Endothelial cell of umbilical vein (primary cell): ENCODE measurements around the gene FBLN2.

ENCODE experiments used
- EZH2 ChIP-seq: IDR thresholded peaks from 2 replicates; pipeline ENCODE4 v1.6.1; 2012; ENCODE audit warnings: borderline replicate concordance, low read depth, mild to moderate bottlenecking, moderate library complexity, low read length, inconsistent platforms; ENCODE audit not compliant: severe bottlenecking
- POLR2A ChIP-seq: IDR thresholded peaks from 2 replicates; pipeline ENCODE4 v1.6.1; 2012; ENCODE audit warnings: low read depth, mild to moderate bottlenecking, control low read depth, low read length
- TF ChIP-seq, protein P1 (sequence below), 2 donors: IDR thresholded peaks; 1 replicate in 1 of 2; 2 replicates in 1 of 2; pipeline ENCODE4 v1.5.1; 2011; ENCODE audit warnings: low read length in 2 of 2, mild to moderate bottlenecking in 2 of 2, moderate library complexity in 2 of 2, control low read depth in 1 of 2, inconsistent platforms in 1 of 2, low read depth in 1 of 2; ENCODE audit not compliant: insufficient read depth in 1 of 2; ENCODE audit errors: extremely low read depth in 1 of 2

DNA sequence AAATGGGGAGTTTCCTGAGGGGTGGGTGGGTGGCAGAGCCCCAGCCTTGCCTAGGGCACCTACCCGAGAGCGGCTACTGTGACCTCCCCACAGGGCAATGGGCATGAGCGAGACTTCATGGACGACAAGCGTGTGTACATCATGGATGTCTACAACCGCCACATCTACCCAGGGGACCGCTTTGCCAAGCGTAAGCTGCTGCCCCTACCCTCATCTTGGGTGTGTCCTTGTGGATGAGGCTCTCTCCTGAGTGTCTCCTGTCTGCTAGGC, 46.2 kb upstream of the FBLN2 start:
- TF ChIP-seq, protein P1, sequence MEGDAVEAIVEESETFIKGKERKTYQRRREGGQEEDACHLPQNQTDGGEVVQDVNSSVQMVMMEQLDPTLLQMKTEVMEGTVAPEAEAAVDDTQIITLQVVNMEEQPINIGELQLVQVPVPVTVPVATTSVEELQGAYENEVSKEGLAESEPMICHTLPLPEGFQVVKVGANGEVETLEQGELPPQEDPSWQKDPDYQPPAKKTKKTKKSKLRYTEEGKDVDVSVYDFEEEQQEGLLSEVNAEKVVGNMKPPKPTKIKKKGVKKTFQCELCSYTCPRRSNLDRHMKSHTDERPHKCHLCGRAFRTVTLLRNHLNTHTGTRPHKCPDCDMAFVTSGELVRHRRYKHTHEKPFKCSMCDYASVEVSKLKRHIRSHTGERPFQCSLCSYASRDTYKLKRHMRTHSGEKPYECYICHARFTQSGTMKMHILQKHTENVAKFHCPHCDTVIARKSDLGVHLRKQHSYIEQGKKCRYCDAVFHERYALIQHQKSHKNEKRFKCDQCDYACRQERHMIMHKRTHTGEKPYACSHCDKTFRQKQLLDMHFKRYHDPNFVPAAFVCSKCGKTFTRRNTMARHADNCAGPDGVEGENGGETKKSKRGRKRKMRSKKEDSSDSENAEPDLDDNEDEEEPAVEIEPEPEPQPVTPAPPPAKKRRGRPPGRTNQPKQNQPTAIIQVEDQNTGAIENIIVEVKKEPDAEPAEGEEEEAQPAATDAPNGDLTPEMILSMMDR (IDR thresholded peaks at IDR 0.05; ENCODE audit: extremely low read depth in 1 of 2, insufficient read depth in 1 of 2, low read depth in 1 of 2, low read length in 2 of 2): no peak
- TF ChIP-seq POLR2A (no peak), EZH2 (no peak)
